Smooth muscle cell (in vitro differentiated cells): ENCODE measurements around the gene CRADD. TPM values are rescaled to one million over a fixed set of nuclear protein-coding genes. Genes with fewer than 3 reads are reported as not detected.

Source experiments
- DNase-seq: peaks from one replicate; lab custom pipeline; 2025; ENCODE audit not compliant: unreplicated experiment; lab: John Stamatoyannopoulos, UW
- H2AFZ ChIP-seq: fragments of 200-600 bp; sonication (generic); 2 replicates; pipeline ENCODE4 v1.6.0; 2016; ENCODE audit warnings: antibody characterized with exemption, low read depth, mild to moderate bottlenecking
- H3F3A ChIP-seq: fragments of 200-600 bp; sonication (generic); 2 replicates; pipeline ENCODE4 v1.6.0; 2017; ENCODE audit warnings: antibody characterized with exemption, low read depth
- H3K27ac ChIP-seq: fragments of 200-600 bp; sonication (generic); 2 replicates; pipeline ENCODE4 v1.5.1; 2016; ENCODE audit warnings: low read depth, mild to moderate bottlenecking
- H3K27me3 ChIP-seq: fragments of 200-600 bp; sonication (generic); 2 replicates; pipeline ENCODE4 v1.6.1; 2016; ENCODE audit warnings: low read depth, mild to moderate bottlenecking
- H3K36me3 ChIP-seq: fragments of 200-600 bp; sonication (generic); 2 replicates; pipeline ENCODE4 v1.5.1; 2016; ENCODE audit warnings: low read depth
- H3K4me1 ChIP-seq: fragments of 200-600 bp; sonication (generic); 2 replicates; pipeline ENCODE4 v1.5.1; 2016; ENCODE audit warnings: low read depth
- H3K4me2 ChIP-seq: fragments of 200-600 bp; sonication (generic); 2 replicates; pipeline ENCODE4 v1.6.0; 2016; ENCODE audit warnings: mild to moderate bottlenecking
- H3K4me3 ChIP-seq: fragments of 200-600 bp; sonication (generic); 2 replicates; pipeline ENCODE4 v1.5.1; 2016; ENCODE audit warnings: mild to moderate bottlenecking
- H3K79me2 ChIP-seq: fragments of 200-600 bp; sonication (generic); 2 replicates; pipeline ENCODE4 v1.6.0; 2016; ENCODE audit warnings: low read depth, mild to moderate bottlenecking
- H3K9ac ChIP-seq: fragments of 200-600 bp; sonication (generic); 2 replicates; pipeline ENCODE4 v1.6.0; 2016; ENCODE audit warnings: low read depth
- H3K9me3 ChIP-seq: fragments of 200-600 bp; sonication (generic); replicated peaks from 2 replicates; pipeline ENCODE4 v1.5.1; 2016; ENCODE audit warnings: low read depth
- H4K20me1 ChIP-seq: fragments of 200-600 bp; sonication (generic); 2 replicates; pipeline ENCODE4 v1.6.0; 2016; ENCODE audit warnings: low read depth
- WGBS: methylation state at CpG from one replicate; pipeline ENCODE4 v1.1.7; 2016; ENCODE audit warnings: low lambda C conversion rate; 5-methylcytosine and 5-hydroxymethylcytosine counted together
- polyA plus RNA-seq: library from polyadenylated mRNA; unstranded; fragments of >200 nt; fragmentation: Nextera tagmentation; extraction: Ambion mirVana; gene quantifications from 2 replicates; pipeline ENCODE4 v1.2.1, GENCODE V29; 2016
- small RNA-seq: library from RNA; depleted of rRNA; stranded (forward); fragments of <200 nt; gene quantifications from one replicate; pipeline ENCODE3, GENCODE V24; 2014
- total RNA-seq: library from RNA; depleted of rRNA; stranded (reverse); fragments of >200 nt; gene quantifications from 2 replicates; pipeline ENCODE4 v1.2.3, GENCODE V29; 2014
- TF ChIP-seq, protein P1 (sequence below): fragments of 200-600 bp; sonication (generic); IDR thresholded peaks from 2 replicates; pipeline ENCODE4 v1.5.1; 2017; ENCODE audit warnings: borderline replicate concordance, mild to moderate bottlenecking, antibody characterized with exemption; ENCODE audit not compliant: insufficient read depth, poor library complexity, severe bottlenecking

Gene CRADD
- total and polyA plus RNA-seq, 2 experiments from 2014 or later, result 10.7 to 28.6 TPM

DNA sequence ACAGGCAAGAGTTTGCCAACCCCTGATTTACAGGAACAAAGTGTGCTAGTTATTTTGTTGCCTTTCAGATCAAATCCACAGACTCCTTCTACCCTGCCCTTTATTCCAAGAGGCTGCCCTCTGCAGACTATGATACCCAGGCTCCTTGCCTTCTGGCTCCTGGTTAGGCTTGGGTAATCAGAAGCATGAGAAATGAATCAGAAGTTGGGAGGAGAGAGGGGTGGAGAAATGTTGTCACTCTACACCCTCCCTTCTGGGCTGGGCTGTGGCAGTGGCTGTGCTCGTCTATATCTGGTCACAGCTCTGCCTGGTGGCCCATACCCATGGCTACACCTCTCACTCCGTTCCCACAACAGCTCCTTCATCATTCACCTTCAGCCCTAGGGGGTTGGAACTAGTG is 266.6 kb downstream of the CRADD start:
- no peak for DNase-seq
- no peaks in the 10 kb centered on the region for H4K20me1 ChIP-seq
- no peak overlapping the region for H3K4me2 ChIP-seq
- no peaks in the 10 kb centered on the region for H3K36me3 ChIP-seq
- H3K27ac ChIP-seq, result no peak overlapping the region
- no peaks in the 10 kb centered on the region for H3F3A ChIP-seq
- no peaks in the 10 kb centered on the region for H3K27me3 ChIP-seq
- no peak overlapping the region for H3K4me3 ChIP-seq
- TF ChIP-seq, protein P1, sequence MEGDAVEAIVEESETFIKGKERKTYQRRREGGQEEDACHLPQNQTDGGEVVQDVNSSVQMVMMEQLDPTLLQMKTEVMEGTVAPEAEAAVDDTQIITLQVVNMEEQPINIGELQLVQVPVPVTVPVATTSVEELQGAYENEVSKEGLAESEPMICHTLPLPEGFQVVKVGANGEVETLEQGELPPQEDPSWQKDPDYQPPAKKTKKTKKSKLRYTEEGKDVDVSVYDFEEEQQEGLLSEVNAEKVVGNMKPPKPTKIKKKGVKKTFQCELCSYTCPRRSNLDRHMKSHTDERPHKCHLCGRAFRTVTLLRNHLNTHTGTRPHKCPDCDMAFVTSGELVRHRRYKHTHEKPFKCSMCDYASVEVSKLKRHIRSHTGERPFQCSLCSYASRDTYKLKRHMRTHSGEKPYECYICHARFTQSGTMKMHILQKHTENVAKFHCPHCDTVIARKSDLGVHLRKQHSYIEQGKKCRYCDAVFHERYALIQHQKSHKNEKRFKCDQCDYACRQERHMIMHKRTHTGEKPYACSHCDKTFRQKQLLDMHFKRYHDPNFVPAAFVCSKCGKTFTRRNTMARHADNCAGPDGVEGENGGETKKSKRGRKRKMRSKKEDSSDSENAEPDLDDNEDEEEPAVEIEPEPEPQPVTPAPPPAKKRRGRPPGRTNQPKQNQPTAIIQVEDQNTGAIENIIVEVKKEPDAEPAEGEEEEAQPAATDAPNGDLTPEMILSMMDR, result no peak
- no peaks in the 10 kb centered on the region for H3K9me3 ChIP-seq
- H3K4me1 ChIP-seq, result no peaks in the 10 kb centered on the region
- no peak overlapping the region for H2AFZ ChIP-seq
- H3K79me2 ChIP-seq, result no peaks in the 10 kb centered on the region
- H3K9ac ChIP-seq, result no peak overlapping the region
- WGBS, result 49% methylated on average over 2 of the region's 2 CpGs

DNA sequence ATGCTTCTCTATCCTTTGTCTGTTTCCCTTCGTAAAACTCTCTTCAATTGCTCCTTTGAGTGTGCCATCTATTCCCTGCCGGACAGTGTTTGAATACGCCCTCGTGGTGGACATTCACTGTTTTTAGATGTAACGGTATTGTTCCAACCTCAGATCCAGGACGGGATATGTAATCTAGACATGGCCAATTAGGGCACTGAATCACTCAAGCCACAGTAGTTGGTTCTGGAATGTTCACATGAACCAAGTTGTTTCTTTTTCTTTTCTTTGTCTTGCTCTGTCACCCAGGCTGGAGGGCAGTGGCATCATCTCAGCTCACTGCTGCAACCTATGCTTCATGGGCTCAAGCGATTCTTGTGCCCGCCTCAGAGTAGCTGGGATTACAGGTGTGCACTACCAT is 267.0 kb downstream of the CRADD start:
- Histone ChIP-seq H3K27ac (no peak overlapping the region), H2AFZ (no peak overlapping the region), H3K27me3 (no peaks in the 10 kb centered on the region), H3K4me1 (no peaks in the 10 kb centered on the region), H3K79me2 (no peaks in the 10 kb centered on the region), H3F3A (no peaks in the 10 kb centered on the region), H3K4me3 (no peak overlapping the region), H3K9ac (no peak overlapping the region), H3K9me3 (no peaks in the 10 kb centered on the region), H4K20me1 (no peaks in the 10 kb centered on the region), H3K36me3 (no peaks in the 10 kb centered on the region), H3K4me2 (no peak overlapping the region)
- TF ChIP-seq, protein P1, result no peak
- WGBS, result 79% methylated on average over 8 of the region's 8 CpGs
- DNase-seq, result no peak

Small RNAs within 50 kb of the gene (small RNA-seq; reads per million reads assigned to genes)
- not detected for gene RN7SL630P

Other genes with a start within 250 kb of the CRADD start
- 61.3 and 69.3 TPM in 2 replicates for gene UBE2N, start 235.4 kb upstream of the CRADD start, total RNA-seq
- 104 and 111 TPM in 2 replicates for gene UBE2N, start 235.4 kb upstream of the CRADD start, polyA plus RNA-seq
- gene MRPL42, start 209.9 kb upstream of the CRADD start, total RNA-seq, result 113 and 135 TPM in 2 replicates
- gene MRPL42, start 209.9 kb upstream of the CRADD start, polyA plus RNA-seq, result 82.8 and 85.5 TPM in 2 replicates
- 18.6 and 20.1 TPM in 2 replicates for gene SOCS2, start 104.7 kb upstream of the CRADD start, total RNA-seq
- 4.9 and 10.8 TPM in 2 replicates for gene SOCS2, start 104.7 kb upstream of the CRADD start, polyA plus RNA-seq